Stimulated activated CD8-positive, alpha-beta memory T cell treated with anti-CD3 and anti-CD28 coated beads, Interleukin-15, amount 100 ng/mL, for 24 hours (primary cell): ENCODE results near the gene PAX7.

Experiments used
- DNase-seq: peaks from one replicate; pipeline ENCODE4 v3.0.0-alpha.2; 2020; ENCODE audit warnings: low read depth

PAX7 gene

GRCh38 chr1:18641005-18641941 lies 10.6 kb downstream of the PAX7 start:
- no peak for DNase-seq

GRCh38 chr1:18642278-18643095 lies 11.8 kb downstream of the PAX7 start:
- no peak for DNase-seq

- DNase-seq: no peak
These were observed 12.7 kb downstream of the PAX7 start for GRCh38 chr1:18643154-18644012.

GRCh38 chr1:18644013-18644399 lies 13.4 kb downstream of the PAX7 start:
- no peak for DNase-seq

- no peak for DNase-seq
These were observed 13.8 kb downstream of the PAX7 start for GRCh38 chr1:18644446-18644845.

GRCh38 chr1:18644973-18645746 lies 14.5 kb downstream of the PAX7 start:
- no peak for DNase-seq

GRCh38 chr1:18645747-18646090 lies 15.1 kb downstream of the PAX7 start:
- no peak for DNase-seq

GRCh38 chr1:18646091-18646785 lies 15.6 kb downstream of the PAX7 start:
- no peak for DNase-seq

- DNase-seq: no peak
These were observed 16.3 kb downstream of the PAX7 start for GRCh38 chr1:18646786-18647410.

- no peak for DNase-seq
These were observed 17.1 kb downstream of the PAX7 start for GRCh38 chr1:18647681-18648214.

- DNase-seq: no peak
These were observed 19.2 kb downstream of the PAX7 start for GRCh38 chr1:18649693-18650370.

- DNase-seq: no peak
These were observed 21.1 kb downstream of the PAX7 start for GRCh38 chr1:18651713-18652112.

- no peak for DNase-seq
These were observed 22.1 kb downstream of the PAX7 start for GRCh38 chr1:18652791-18653190.

- no peak for DNase-seq
These were observed 22.7 kb downstream of the PAX7 start for GRCh38 chr1:18653367-18653766.

- no peak for DNase-seq
These were observed 23.3 kb downstream of the PAX7 start for GRCh38 chr1:18653916-18654315.

- no peak for DNase-seq
These were observed 24.0 kb downstream of the PAX7 start for GRCh38 chr1:18654599-18654998.

GRCh38 chr1:18657506-18658201 lies 27.0 kb downstream of the PAX7 start:
- DNase-seq: no peak

GRCh38 chr1:18658831-18659230 lies 28.2 kb downstream of the PAX7 start:
- DNase-seq: no peak
